Measurements from ENCODE around the gene SNAI3.

The SNAI3 gene

DNA sequence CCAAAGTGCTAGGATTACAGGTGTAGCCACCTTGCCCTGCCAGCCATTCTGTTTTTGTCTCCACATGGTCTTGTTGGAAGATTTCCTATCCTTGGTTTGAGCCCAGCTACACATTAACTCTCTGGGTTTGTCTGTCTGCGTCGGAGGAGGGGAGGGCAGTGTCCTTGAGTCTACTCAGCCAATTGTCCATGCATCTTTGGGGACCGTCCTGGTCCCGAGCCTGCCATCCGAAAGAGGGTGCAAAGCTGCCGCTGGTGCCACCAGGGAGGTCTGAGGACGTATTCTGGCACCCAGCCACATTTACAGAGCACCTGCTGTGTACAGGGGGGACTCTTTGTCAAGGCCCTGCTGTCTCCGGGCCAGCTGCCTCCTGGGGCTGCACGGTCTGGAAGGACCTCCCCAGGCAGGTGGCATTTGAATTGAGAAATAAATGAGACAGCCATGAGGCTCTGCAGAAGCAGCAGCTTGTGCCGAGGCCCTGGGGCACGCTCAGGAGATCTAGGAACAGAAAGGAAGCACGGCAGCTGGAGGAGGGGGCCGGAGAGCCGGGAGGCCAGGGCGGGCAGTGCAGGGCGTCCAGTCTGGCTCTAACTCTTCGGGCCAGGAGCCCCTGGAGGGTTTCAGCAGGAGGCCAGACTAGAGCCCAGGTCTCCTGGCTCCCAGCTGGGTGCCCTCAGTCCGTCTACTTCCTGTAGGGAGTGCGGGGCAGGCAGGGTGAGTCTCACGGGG lies 36.9 kb downstream of the SNAI3 start:
- DNase-seq: no peak

DNA sequence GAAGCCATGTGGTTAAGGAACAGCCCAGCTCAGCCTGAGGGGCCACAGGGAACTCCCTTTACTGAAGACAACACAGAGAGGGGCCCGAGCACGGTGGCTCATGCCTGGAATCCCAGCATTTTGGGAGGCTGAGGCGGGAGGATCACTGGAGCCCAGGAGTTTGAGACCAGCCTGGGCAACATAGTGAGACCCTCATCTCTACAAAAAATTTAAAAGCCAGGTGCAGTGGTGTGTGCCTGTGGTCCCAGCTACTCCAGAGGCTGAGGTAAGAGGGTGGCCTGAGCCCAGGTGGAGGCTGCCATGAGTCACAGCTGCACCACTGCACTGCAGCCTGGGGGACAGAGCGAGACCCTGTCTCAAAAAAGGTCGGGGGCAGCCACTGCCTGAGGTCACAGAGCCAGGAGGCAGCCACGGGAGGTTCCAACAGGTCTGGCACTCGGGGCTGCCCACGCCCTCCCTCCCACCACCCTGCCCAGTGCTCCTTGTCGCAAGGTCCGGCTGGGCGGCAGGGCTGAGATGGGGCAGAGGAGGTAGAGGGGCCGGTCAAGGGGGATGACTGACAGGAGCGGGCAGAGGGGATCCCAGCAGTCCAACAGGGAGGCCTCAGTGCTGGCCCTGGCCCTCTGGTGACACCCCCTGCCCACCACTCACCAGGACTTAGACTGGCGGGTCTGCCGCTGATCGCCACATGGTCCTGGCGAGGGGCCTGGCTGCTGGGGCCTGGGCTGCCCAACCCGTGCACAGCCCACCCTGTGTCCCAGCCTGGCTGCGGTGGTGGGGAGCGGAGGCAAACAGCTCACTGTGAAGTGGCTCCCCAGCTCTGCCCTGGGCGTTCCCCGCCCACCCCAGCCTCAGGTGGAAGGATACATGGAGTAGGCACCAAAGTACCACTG lies 38.9 kb downstream of the SNAI3 start:
- no peak for DNase-seq

GRCh38 chr16:88646345-88647034 lies 39.8 kb downstream of the SNAI3 start:
- DNase-seq: no peak

DNA sequence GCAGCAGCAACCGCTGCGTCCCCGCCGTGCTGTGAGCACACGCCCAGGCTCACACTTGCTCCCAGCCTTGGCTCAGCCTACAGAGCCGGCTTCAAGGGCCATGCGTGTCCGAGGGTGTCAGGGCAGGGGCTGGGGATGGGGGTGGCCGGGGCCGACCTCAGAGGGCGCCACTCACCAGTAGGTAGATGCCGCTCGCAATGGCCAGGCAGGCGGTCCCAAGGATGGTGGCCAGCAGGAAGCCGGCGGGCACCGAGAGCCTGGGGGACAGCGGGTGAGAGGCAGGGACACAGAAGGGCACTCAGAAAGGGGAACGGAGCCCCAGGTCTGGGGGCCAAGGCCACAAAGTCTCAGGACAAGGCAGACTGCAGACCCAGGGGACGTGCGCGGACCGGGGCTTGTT lies 40.4 kb downstream of the SNAI3 start:
- DNase-seq: no peak

DNA sequence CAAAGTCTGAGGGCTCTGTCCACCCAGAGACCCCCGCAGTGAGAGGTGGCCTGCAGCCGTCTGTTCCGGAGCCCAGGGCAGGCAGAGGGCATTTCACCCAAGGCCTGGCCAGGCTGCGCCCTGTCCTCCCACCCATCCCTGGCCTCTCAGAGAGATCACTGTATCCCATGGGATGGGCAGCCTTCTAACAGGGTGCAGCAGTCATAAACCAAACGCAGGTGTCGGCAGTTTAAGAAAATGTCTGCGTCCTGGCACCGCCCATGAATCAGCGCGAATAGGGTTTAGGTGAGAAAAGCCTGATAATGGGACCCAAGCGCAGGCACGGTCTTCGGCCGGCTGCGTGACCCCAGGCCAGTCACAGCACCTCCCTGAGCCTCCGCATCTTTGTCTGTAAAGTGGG lies 40.9 kb downstream of the SNAI3 start:
- no peak for DNase-seq

GRCh38 chr16:88643644-88643932 lies 42.7 kb downstream of the SNAI3 start:
- no peak for DNase-seq

DNA sequence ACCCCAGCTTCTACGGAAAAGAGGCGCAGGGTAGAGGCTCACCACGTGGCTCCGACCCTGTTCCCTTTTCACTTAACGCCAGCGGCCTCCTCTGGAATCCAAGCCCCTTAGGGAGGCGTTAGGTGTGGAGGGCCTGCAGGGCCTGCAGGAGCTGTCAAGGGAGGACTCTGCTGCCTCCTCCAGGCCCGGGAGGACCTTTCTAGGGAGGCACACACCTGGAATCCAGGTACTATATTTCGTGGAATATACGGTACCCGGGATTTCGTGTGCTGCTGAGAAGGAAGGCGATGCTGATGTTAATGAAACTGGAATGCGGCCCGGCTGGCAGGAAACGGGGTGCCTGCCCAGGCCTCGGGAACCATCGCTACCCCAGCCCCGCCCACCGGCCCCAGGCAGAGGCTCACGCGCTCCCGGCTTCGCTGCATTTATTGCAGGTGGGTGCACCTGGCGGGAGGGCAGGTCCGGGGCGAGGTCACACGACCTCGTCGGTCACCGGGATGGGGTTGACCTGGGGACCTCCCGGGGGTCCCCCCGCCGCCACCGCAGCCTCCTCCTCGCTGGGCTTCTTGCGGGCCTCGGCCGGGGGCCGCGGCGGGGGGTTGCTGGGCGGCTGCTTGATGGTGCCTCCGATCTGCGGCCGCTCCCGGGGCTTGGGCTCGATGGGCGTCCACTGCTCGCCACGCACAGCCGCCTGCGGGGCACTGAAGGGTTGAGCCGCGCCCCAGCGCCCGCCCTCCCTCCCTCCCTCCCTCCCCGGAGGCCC lies 43.2 kb downstream of the SNAI3 start:
- DNase-seq: no peak

DNA sequence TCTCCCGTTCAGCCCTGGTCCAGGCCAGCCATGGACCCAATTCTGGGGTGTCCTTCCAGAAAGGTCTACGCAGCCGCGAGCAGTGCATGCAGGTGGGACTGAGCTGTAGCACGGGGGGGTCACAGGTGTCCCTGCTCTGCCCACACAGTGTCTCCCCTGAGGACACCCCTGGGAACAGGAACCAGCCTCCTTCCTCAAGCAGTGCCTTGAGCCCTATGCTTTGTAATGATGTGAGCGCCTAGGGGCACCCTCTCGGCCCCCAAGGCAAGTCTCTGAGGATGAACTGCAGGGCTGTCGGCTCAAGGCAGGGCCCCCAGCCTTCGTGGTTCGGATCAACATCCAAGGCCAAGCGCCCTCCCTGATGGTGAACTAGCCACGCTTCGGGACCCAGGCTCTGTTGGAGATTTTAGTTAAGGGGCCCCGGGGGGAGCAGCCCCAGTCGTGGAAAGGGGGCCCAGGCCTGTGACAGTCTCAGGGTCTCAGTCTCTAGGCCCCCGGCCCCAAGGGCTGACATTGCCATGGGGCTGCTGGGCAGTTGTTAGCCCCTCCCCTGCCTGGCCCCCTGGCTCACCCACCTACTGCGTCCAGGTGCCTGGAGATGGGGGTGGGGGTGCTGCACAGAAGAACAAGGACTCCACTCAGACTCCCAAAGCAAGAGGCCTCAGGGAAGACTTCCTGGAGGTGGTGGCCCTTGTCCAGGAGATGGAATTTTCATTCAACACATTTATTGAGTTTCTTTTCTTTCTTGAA lies 45.6 kb downstream of the SNAI3 start:
- DNase-seq: no peak

GRCh38 chr16:88640039-88640495 lies 46.2 kb downstream of the SNAI3 start:
- no peak for DNase-seq

GRCh38 chr16:88639231-88640038 lies 46.9 kb downstream of the SNAI3 start:
- no peak for DNase-seq

DNA sequence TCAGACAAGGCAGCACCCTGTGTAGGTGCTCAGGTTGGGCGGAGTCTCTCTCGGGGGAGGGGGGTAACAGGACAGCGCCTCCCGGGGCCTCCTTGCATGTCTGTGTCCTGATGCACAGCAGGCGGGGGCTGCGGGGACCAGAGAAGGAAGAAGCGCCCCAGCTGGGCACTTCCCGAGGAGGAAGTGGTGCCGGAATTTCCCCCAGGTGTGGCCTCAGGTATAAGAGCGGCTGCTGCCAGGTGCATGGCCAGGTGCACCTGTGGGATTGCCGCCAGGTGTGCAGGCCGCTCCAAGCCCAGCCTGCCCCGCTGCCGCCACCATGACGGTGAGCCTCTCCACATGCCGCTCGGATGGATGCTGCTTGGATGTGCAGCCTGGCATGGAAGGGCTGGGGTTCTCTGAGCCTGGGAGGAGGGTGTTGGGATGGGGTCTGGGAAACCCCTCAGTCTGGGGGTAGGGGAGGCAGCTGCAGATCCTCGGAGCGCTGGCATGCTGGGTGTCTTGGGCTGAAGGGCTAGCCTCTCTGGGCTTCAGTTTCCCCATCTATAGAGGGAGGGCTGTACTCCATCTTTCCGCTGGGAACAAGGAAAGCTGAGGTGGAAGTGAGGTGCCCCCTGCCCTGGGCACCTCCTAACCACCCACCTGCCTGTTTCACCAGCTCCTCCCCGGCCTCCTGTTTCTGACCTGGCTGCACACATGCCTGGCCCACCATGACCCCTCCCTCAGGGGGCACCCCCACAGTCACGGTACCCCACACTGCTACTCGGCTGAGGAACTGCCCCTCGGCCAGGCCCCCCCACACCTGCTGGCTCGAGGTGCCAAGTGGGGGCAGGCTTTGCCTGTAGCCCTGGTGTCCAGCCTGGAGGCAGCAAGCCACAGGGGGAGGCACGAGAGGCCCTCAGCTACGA lies 47.7 kb downstream of the SNAI3 start, which contains the start of gene IL17C:
Gene IL17C (plus strand): TSS at position 250 of the 908 bp plus-strand sequence. CDS start 70 bp downstream, at position 320.
- DNase-seq: no peak

DNA sequence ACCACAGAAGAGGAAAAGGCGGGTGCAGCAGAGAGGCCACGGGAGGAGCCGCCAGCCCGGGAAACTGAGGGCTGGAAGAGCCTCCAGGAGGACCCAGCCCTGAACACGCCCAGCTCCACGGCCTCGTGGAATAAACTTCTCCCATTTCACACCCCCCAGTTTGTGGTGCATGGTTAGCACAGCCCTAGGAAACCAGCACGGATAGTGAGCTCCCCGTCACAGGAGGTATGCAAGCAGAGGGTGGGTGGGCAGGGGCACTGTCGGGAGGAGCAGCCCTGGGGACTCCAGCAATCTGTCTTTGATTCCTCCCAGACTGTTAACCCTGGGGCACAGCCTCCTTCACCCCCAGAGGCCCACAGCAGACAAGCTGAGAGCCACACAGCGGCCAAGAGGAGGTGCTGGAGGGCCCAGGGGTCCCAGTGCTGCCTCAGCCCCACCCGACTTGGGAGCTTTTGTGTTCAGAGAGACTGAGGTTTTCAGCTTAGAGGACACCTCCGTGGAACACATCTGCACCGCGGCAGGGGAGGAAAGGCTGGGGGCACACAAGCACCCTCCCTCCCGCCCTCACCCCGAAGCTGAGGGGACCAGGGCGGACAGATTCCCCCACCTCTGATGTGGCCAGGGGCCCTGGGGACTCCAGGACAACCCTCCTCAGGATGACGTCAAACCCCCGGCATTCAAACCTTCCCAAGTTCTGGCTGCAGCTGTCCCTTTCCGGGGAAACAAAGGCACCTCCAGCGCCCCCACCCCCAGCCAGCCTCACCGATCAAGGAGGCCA lies 49.6 kb downstream of the SNAI3 start:
- no peak for DNase-seq

DNA sequence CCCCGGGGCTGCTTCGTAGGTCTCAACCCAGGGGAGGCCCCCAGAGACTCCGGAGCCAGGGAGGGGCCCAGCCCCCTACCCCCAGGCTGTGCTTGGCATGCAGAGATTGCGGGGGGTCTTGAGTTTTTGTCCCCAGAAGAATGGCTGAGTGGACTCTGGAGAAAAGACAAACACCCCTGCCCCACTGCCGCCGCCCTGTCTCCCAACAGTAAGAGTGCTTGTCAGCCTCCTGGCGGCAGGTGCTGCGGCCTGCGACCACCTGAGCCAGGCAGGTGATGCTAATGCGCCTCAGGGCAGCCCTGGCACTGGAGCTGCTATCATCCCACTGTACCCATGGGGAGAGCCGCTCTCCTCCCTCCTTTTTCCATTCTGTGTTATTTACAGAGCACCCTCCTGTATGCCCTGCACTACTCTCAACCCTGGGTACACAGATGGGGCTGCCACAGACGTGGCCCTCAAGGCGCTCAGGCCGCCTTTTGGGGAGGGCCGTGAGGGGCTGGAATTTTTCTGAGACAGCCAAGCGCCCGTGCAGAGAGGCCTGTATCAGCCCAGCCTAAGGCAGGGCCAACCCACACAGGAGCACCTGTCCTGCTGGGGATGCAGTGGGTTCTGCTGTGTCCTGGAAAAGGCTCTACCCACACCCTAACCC lies 50.5 kb downstream of the SNAI3 start:
- DNase-seq: no peak

GRCh38 chr16:88634994-88635670 lies 51.2 kb downstream of the SNAI3 start:
- no peak for DNase-seq

- DNase-seq: no peak
These were observed 51.9 kb downstream of the SNAI3 start for GRCh38 chr16:88634141-88634993.

DNA sequence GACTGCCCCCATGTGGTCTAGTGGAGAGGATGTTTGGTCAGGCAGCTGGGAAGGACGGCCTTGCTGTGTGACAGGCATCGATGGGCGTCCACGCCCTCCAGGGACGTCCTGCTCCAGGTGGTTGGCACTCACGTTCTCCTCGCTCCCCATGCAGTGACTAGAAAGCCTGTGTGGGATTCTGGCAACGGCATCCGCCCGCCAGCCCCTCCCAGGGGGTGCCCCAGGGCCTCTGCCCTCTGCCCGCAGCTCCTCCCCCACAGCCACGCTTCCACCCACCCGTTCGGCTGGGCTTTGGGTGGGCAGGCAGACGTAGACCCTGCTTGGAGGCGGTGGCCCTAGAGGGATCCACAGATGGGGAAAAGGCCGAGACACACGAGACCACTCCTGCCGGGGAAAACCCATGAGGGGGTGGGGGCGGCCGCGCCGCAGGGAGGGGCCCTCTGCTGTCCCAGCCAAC lies 52.6 kb downstream of the SNAI3 start:
- DNase-seq: no peak

DNA sequence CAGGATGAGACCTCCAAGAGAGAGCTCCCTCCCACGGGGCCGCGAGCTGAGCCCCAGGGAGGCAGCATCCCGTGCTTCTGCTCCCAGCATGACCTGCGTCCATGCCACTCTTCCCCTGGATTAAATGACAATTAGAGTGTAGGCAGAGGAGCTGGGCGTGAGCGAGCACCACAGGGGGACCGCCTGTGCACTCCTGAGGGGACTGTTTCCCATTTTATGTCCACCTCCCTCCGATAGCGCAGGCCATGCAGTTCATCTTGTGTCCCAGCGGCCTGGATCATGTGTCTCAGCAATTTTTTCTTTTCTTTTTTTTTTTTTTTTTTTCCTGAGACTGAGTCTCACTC lies 53.7 kb downstream of the SNAI3 start:
- DNase-seq: no peak

All from activated CD4-positive, alpha-beta T cell treated with anti-CD3 and anti-CD28 coated beads for 1 hour (primary cell).